Natural killer cell (primary cell): Measurements from ENCODE around the gene ARHGAP44. TPM values are rescaled to one million over a fixed set of nuclear protein-coding genes. Genes with fewer than 3 reads are reported as not detected.

Experiments
- ATAC-seq, 3 donors: fragments of 150-1000 bp in 2 of 3; fragments of 200-7000 bp in 1 of 3; cut with Tn5 transposase; 1 replicate in 1 of 3; 2 replicates in 2 of 3; pipeline ENCODE4 v1.10.0; 2021; ENCODE audit warnings: mild to moderate bottlenecking in 2 of 3, moderate library complexity in 2 of 3
- DNase-seq, 2 donors: peaks; one replicate each; pipeline versions ENCODE4 v3.0.0 to v3.0.0-alpha.2; 2013 to 2021; ENCODE audit warnings: mixed read lengths in 1 of 2
- H3K27ac ChIP-seq: one replicate; pipeline ENCODE4 v1.5.1; 2013; ENCODE audit warnings: mild to moderate bottlenecking, low read length
- H3K27me3 ChIP-seq: one replicate; pipeline ENCODE4 v1.6.1; 2013; ENCODE audit warnings: low read length; ENCODE audit not compliant: control insufficient read depth, insufficient read depth
- H3K36me3 ChIP-seq: one replicate; pipeline ENCODE4 v1.6.1; 2013; ENCODE audit warnings: low read length; ENCODE audit not compliant: control insufficient read depth, insufficient read depth
- H3K4me1 ChIP-seq: one replicate; pipeline ENCODE4 v1.6.1; 2013; ENCODE audit warnings: low read length; ENCODE audit not compliant: control insufficient read depth, insufficient read depth
- H3K4me3 ChIP-seq: one replicate; pipeline ENCODE4 v1.5.1; 2013; ENCODE audit warnings: low read length
- H3K9me3 ChIP-seq: one replicate; pipeline ENCODE4 v1.6.1; 2013; ENCODE audit warnings: low read length; ENCODE audit not compliant: control insufficient read depth, insufficient read depth
- H3K27ac Mint-ChIP-seq, 2 donors: one replicate each; pipeline ENCODE4 v1.8.0; 2022; ENCODE audit warnings: mild to moderate bottlenecking in 2 of 2, mixed read lengths in 2 of 2, moderate library complexity in 1 of 2
- H3K27me3 Mint-ChIP-seq, 2 donors: one replicate each; pipeline ENCODE4 v1.8.0; 2022; ENCODE audit warnings: low read depth in 2 of 2, mixed read lengths in 2 of 2
- H3K36me3 Mint-ChIP-seq: one replicate; pipeline ENCODE4 v1.8.0; 2022; ENCODE audit warnings: mixed read lengths
- H3K4me1 Mint-ChIP-seq, 2 donors: one replicate each; pipeline ENCODE4 v1.8.0; 2022; ENCODE audit warnings: mixed read lengths in 2 of 2
- H3K4me3 Mint-ChIP-seq: one replicate; pipeline ENCODE4 v1.8.0; 2022; ENCODE audit warnings: mild to moderate bottlenecking, moderate library complexity, mixed read lengths
- H3K9me3 Mint-ChIP-seq, 2 donors: one replicate each; pipeline ENCODE4 v1.8.0; 2022; ENCODE audit warnings: mixed read lengths in 2 of 2
- WGBS: methylation state at CpG from one replicate; pipeline ENCODE4 v1.1.7; 2013; ENCODE audit warnings: missing lambda C conversion rate; ENCODE audit not compliant: insufficient coverage; 5-methylcytosine and 5-hydroxymethylcytosine counted together
- intact Hi-C: fragments of 100-400 bp; cut with micrococcal nuclease; formaldehyde crosslinking; loops from one replicate; pipeline ENCODE4 v1.14.2; 2022
- total RNA-seq, 4 donors: library from RNA; stranded (reverse); fragments of 120-200 nt in 1 of 4; gene quantifications; one replicate each; pipeline versions ENCODE4 v1.2.3 to v1.2.4, GENCODE V29; 2013 to 2022
- TF ChIP-seq, protein P1 (sequence below): fragments of 200-600 bp; IDR thresholded peaks from one replicate; pipeline ENCODE4 v1.8.0; 2022; ENCODE audit warnings: antibody characterized with exemption

Gene ARHGAP44
- total RNA-seq, 3 donors from 2014 or later (not counting 1 experiment from before 2014, with no cell fraction given), result not detected

DNA sequence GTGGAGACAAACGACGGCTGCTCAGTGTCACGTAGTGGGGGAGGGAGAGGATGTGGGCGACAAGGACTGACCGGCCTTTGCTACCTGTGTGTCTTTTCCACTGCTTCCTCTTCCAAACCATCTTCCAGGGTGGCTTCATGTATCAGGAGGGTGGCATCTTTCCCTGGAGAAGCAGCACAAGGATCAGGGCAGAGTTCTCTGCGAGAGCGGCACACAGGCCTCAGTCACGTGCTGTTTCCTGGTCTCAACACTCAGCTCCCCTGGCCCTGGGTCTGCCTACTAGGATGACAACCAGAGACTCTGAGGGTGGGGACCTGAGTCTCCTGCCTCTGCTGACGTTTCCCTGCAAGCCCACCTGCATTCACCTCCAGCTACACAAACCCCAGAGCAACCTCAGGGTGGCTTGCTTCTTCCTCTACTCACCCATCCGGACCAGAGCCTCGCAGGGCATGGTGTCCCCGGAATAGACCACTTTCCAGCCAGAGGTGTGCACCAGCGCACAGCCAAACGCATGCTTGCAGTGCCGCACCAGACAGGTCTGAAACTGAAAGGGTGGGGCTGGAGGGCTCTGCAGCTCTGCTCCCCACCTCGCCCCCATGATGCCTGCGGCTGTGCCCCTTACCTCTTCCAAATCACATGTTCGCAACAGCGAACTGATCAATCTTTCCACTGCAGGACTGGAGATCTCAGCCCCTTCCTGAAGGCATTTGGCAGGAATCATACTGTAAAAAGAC lies 205.2 kb downstream of the ARHGAP44 start:
- Histone ChIP-seq H3K27me3 (no peaks in the 10 kb centered on the region), H3K36me3 (peaks cover 87% of the 10 kb centered on the region), H3K9me3 (no peaks in the 10 kb centered on the region), H3K4me1 (no peaks in the 10 kb centered on the region), H3K4me3 (no peak overlapping the region), H3K27ac (no peak overlapping the region)
- ATAC-seq, result no peak
- Mint-ChIP-seq H3K36me3 (peaks cover 21% of the 10 kb centered on the region), H3K9me3 (no peaks in the 10 kb centered on the region), H3K27me3 (no peaks in the 10 kb centered on the region), H3K27ac (peak overlapping the region in 1 of 2 donors; percentile 20), H3K4me3 (no peak overlapping the region), H3K4me1 (no peaks in the 10 kb centered on the region)
- DNase-seq, result no peak
- TF ChIP-seq, protein P1, sequence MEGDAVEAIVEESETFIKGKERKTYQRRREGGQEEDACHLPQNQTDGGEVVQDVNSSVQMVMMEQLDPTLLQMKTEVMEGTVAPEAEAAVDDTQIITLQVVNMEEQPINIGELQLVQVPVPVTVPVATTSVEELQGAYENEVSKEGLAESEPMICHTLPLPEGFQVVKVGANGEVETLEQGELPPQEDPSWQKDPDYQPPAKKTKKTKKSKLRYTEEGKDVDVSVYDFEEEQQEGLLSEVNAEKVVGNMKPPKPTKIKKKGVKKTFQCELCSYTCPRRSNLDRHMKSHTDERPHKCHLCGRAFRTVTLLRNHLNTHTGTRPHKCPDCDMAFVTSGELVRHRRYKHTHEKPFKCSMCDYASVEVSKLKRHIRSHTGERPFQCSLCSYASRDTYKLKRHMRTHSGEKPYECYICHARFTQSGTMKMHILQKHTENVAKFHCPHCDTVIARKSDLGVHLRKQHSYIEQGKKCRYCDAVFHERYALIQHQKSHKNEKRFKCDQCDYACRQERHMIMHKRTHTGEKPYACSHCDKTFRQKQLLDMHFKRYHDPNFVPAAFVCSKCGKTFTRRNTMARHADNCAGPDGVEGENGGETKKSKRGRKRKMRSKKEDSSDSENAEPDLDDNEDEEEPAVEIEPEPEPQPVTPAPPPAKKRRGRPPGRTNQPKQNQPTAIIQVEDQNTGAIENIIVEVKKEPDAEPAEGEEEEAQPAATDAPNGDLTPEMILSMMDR, result no peak
- 93% methylated on average over 19 of the region's 19 CpGs for WGBS
- intact Hi-C loops, result no loop called here

DNA sequence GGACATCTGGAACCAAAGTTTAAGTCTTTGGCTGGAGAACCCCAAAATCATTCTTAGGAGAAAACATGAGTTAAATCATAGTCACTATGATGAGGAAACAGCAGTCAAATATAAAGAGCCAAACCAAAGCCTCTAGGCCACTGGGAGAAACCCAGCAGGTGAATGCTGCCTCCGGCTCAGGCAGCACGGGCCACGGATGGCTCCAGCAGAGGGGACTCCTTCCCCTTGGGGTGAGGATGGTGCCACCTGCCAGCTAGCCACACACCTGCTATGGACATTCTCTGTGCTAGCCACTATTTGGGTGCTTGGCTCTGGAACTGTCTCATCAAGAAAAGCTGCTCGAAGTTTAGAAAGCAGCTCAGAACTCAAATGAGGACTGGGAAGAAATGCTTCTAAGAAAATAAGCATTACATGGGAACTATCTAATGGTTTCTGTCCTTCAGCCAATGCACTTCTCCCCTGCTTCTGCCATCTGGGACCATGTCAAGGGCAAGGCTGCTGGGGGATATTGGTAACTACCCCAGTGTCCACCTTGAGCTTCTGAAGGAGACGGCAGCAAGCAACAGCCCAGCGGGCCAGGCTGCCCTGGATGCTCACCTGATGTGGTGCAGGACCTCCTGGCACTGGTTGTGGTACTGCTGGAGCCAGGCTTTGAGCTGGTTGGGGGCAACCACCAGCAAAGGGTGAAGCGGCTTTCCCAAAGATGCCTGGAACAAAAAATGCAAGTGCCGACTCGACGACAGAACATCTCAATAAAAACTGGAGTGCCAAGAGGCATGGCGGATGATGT lies 206.0 kb downstream of the ARHGAP44 start:
- Mint-ChIP-seq H3K27ac (peak overlapping the region in 1 of 2 donors; percentile 20), H3K36me3 (peaks cover 21% of the 10 kb centered on the region), H3K27me3 (no peaks in the 10 kb centered on the region), H3K4me1 (no peaks in the 10 kb centered on the region), H3K9me3 (no peaks in the 10 kb centered on the region), H3K4me3 (no peak overlapping the region)
- H3K4me1 ChIP-seq, result no peaks in the 10 kb centered on the region
- no peak overlapping the region for H3K4me3 ChIP-seq
- 98% methylated on average over 11 of the region's 11 CpGs for WGBS
- H3K27ac ChIP-seq, result no peak overlapping the region
- ATAC-seq (no peak), DNase-seq (no peak)
- TF ChIP-seq, protein P1, result no peak
- no peaks in the 10 kb centered on the region for H3K9me3 ChIP-seq
- no peaks in the 10 kb centered on the region for H3K27me3 ChIP-seq
- H3K36me3 ChIP-seq, result peaks cover 87% of the 10 kb centered on the region
- intact Hi-C loops, result no loop called here

DNA sequence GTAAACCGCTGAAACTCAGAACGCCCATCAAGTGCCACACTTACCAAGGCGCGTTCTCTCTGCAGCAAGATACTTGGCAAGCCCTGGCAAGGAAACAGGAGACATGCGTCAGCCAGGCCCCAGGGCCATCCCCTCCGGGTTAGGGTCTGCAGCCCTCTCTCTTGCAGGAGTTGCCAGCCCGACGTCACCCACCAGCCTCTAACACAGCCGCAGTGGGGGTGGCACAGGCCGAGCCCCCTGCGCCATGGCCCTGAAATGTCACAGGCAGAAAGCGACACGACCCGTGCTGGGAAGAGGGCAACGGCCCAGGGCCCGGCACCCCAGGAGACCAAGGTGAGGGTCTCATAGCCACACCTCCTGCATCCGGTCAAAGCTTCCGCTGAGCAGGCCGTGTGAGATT lies 206.6 kb downstream of the ARHGAP44 start:
- H3K27ac Mint-ChIP-seq, result no peak overlapping the region
- Histone ChIP-seq H3K4me3 (no peak overlapping the region), H3K9me3 (no peaks in the 10 kb centered on the region), H3K36me3 (peaks cover 91% of the 10 kb centered on the region), H3K4me1 (no peaks in the 10 kb centered on the region), H3K27ac (no peak overlapping the region), H3K27me3 (no peaks in the 10 kb centered on the region)
- intact Hi-C loops, result no loop called here
- TF ChIP-seq, protein P1, result no peak
- no peaks in the 10 kb centered on the region for H3K9me3 Mint-ChIP-seq
- no peak for ATAC-seq
- WGBS, result 97% methylated on average over 19 of the region's 19 CpGs
- H3K27me3 Mint-ChIP-seq, result no peaks in the 10 kb centered on the region
- no peaks in the 10 kb centered on the region for H3K4me1 Mint-ChIP-seq
- H3K4me3 Mint-ChIP-seq, result no peak overlapping the region
- peaks cover 21% of the 10 kb centered on the region for H3K36me3 Mint-ChIP-seq
- no peak for DNase-seq
